Prostate gland (tissue), 2 donors: Measurements from ENCODE around the gene ADAMTS3. TPM values are rescaled to one million over a fixed set of nuclear protein-coding genes. Genes with fewer than 3 reads are reported as not detected.

Source experiments
- DNase-seq: peaks from one replicate; pipeline ENCODE4 v3.0.0-alpha.2; 2019; ENCODE audit warnings: low spot score
- H3K27ac ChIP-seq, 2 donors: fragments of 200-600 bp; sonication (generic); 2 replicates each; pipeline ENCODE4 v1.5.1; 2017 to 2019
- H3K27me3 ChIP-seq: fragments of 200-600 bp; sonication (generic); replicated peaks from 2 replicates; pipeline ENCODE4 v1.5.1; 2019; ENCODE audit not compliant: insufficient read depth
- H3K36me3 ChIP-seq, 2 donors: fragments of 200-600 bp; sonication (generic); 1 replicate in 1 of 2; 2 replicates in 1 of 2; pipeline versions ENCODE4 v1.5.1 to v1.8.1; 2017 to 2019
- H3K4me1 ChIP-seq: fragments of 200-600 bp; sonication (generic); replicated peaks from 2 replicates; pipeline ENCODE4 v1.5.1; 2019
- H3K4me3 ChIP-seq, 2 donors: fragments of 200-600 bp; sonication (generic); 2 replicates each; pipeline ENCODE4 v1.5.1; 2017 to 2019
- H3K9me3 ChIP-seq: fragments of 200-600 bp; sonication (generic); 2 replicates; pipeline ENCODE4 v1.5.1; 2017
- CTCF ChIP-seq, 4 experiments: fragments of 200-600 bp in 2 of 4; fragments of 450-650 bp in 2 of 4; sonication (generic) in 2 of 4; IDR thresholded peaks; 1 replicate in 3 of 4; 2 replicates in 1 of 4; pipeline ENCODE4 v1.5.1; 2016 to 2019; ENCODE audit warnings: antibody characterized with exemption in 4 of 4, mild to moderate bottlenecking in 2 of 4, moderate library complexity in 2 of 4
- POLR2A ChIP-seq: fragments of 450-650 bp; IDR thresholded peaks from one replicate; pipeline ENCODE4 v1.6.1; 2016; ENCODE audit warnings: antibody characterized with exemption, mild to moderate bottlenecking
- POLR2AphosphoS5 ChIP-seq: sonication (generic); formaldehyde crosslinking; IDR thresholded peaks from one replicate; pipeline ENCODE4 v1.6.1; 2017; ENCODE audit warnings: antibody characterized with exemption
- WGBS: methylation state at CpG from one replicate; pipeline ENCODE4 v1.1.5; 2018; 5-methylcytosine and 5-hydroxymethylcytosine counted together
- intact Hi-C: fragments of 100-400 bp; cut with DNase I; formaldehyde crosslinking; loops from one replicate; pipeline ENCODE4 v1.14.2; 2022
- total RNA-seq, 2 donors: library from RNA; depleted of rRNA; stranded (reverse); fragments of >200 nt; gene quantifications; one replicate each; pipeline ENCODE4 v1.1.0, GENCODE V29; 2016

The ADAMTS3 gene
- total RNA-seq = 1 to 10 TPM in 1 of 2 donors, under 1 TPM in 1; 0.36 to 4.0 TPM

GRCh38 chr4:72568959-72569718 lies at the start of gene ADAMTS3:
ADAMTS3 (minus strand) TSS chr4:72569221; CDS start chr4:72568762, 459 bp downstream.
- peak; percentile 59 for DNase-seq
- Histone ChIP-seq H3K4me3 (peak within 1 kb of the TSS; percentile 40 to 53), H3K9me3 (no peaks in the 10 kb centered on the region), H3K36me3 (no peaks in the 10 kb centered on the region), H3K27me3 (no peaks in the 10 kb centered on the region), H3K27ac (peak within 1 kb of the TSS; percentile 65 to 66), H3K4me1 (no peaks in the 10 kb centered on the region)
- intact Hi-C loops = no loop called here
- TF ChIP-seq POLR2AphosphoS5 = no peak
- no peak for TF ChIP-seq POLR2A
- TF ChIP-seq CTCF (IDR thresholded peaks at IDR 0.05) = no peak
- under 1% methylated on average over 53 of the region's 59 CpGs for WGBS

- H3K4me1 ChIP-seq = no peaks in the 10 kb centered on the region
- intact Hi-C loops = no loop called here
- DNase-seq = no peak
- H3K9me3 ChIP-seq = no peaks in the 10 kb centered on the region
- no peak overlapping the region for H3K27ac ChIP-seq
- no peak overlapping the region for H3K4me3 ChIP-seq
- TF ChIP-seq CTCF (IDR thresholded peaks at IDR 0.05) (no peak), POLR2AphosphoS5 (no peak), POLR2A (no peak)
- H3K27me3 ChIP-seq = no peaks in the 10 kb centered on the region
- WGBS = 60% methylated on average over 2 of the region's 2 CpGs
- H3K36me3 ChIP-seq = no peaks in the 10 kb centered on the region
Observed at GRCh38 chr4:72613959-72614358, 44.9 kb upstream of the ADAMTS3 start.

GRCh38 chr4:72606751-72607150 lies 37.7 kb upstream of the ADAMTS3 start:
- no peaks in the 10 kb centered on the region for H3K4me1 ChIP-seq
- intact Hi-C loops = no loop called here
- no peaks in the 10 kb centered on the region for H3K36me3 ChIP-seq
- TF ChIP-seq POLR2A = no peak
- no peak for TF ChIP-seq POLR2AphosphoS5
- no peak overlapping the region for H3K27ac ChIP-seq
- DNase-seq = no peak
- no peaks in the 10 kb centered on the region for H3K27me3 ChIP-seq
- WGBS = 90% methylated on average over 2 of the region's 2 CpGs
- H3K9me3 ChIP-seq = no peaks in the 10 kb centered on the region
- no peak overlapping the region for H3K4me3 ChIP-seq

GRCh38 chr4:72604324-72604723 lies 35.3 kb upstream of the ADAMTS3 start:
- no peak for DNase-seq
- Histone ChIP-seq H3K27ac (no peak overlapping the region), H3K4me3 (no peak overlapping the region), H3K4me1 (no peaks in the 10 kb centered on the region), H3K36me3 (no peaks in the 10 kb centered on the region), H3K9me3 (no peaks in the 10 kb centered on the region), H3K27me3 (no peaks in the 10 kb centered on the region)
- TF ChIP-seq POLR2A = no peak
- no peak for TF ChIP-seq CTCF (IDR thresholded peaks at IDR 0.05)
- TF ChIP-seq POLR2AphosphoS5 = no peak
- 22% methylated on average over 2 of the region's 2 CpGs for WGBS
- intact Hi-C loops = no loop called here

- Histone ChIP-seq H3K27me3 (no peaks in the 10 kb centered on the region), H3K9me3 (no peaks in the 10 kb centered on the region), H3K36me3 (no peaks in the 10 kb centered on the region), H3K4me3 (no peak overlapping the region), H3K4me1 (no peaks in the 10 kb centered on the region), H3K27ac (no peak overlapping the region)
- 72% methylated on average over 3 of the region's 3 CpGs for WGBS
- DNase-seq = no peak
- intact Hi-C loops = no loop called here
- TF ChIP-seq CTCF (IDR thresholded peaks at IDR 0.05) = no peak
Observed at GRCh38 chr4:72602396-72603376, 33.7 kb upstream of the ADAMTS3 start.
